OCI-LY7 (cell line): ENCODE results near the gene DTWD2. TPM values are rescaled to one million over a fixed set of nuclear protein-coding genes. Genes with fewer than 3 reads are reported as not detected.

Experiments
- BruUV-seq: library from RNA; stranded (reverse); fragments of 400-500 nt; replicated peaks from 2 replicates; lab custom pipeline; 2021; lab: Mats Ljungman, UMichigan
- CTCF ChIA-PET: fragments of 300-600 bp; sonication (Branson Sonifier 250); formaldehyde crosslinking; loops from one replicate; lab custom pipeline; 2022; ENCODE audit warnings: antibody characterized with exemption; ENCODE audit not compliant: unreplicated experiment; lab: Charles Lee
- POLR2A ChIA-PET: fragments of 300-600 bp; sonication (Branson Sonifier 250); formaldehyde crosslinking; loops from one replicate; lab custom pipeline; 2022; ENCODE audit warnings: antibody characterized with exemption; lab: Charles Lee
- DNase-seq: peaks from one replicate; pipeline ENCODE4 v3.0.0-alpha.2; 2015; ENCODE audit warnings: low spot score
- H2AFZ ChIP-seq: fragments of 200-600 bp; sonication (generic), shearing (Covaris generic); 2 replicates; pipeline ENCODE4 v1.6.1; 2014; ENCODE audit warnings: mild to moderate bottlenecking, antibody characterized with exemption, low read length, moderate library complexity
- H3K27ac ChIP-seq: fragments of 200-600 bp; sonication (generic); 2 replicates; pipeline ENCODE4 v1.5.1; 2014; ENCODE audit warnings: mixed run types, low read depth, mild to moderate bottlenecking, moderate library complexity, low read length, inconsistent platforms; ENCODE audit not compliant: poor library complexity, severe bottlenecking
- H3K36me3 ChIP-seq: fragments of 200-600 bp; sonication (generic); 2 replicates; pipeline ENCODE4 v1.6.1; 2014; ENCODE audit warnings: mild to moderate bottlenecking, antibody characterized with exemption, low read length, moderate library complexity, mixed read lengths; ENCODE audit not compliant: insufficient read depth
- H3K4me1 ChIP-seq: fragments of 200-600 bp; sonication (generic); 2 replicates; pipeline ENCODE4 v1.5.1; 2014; ENCODE audit warnings: mild to moderate bottlenecking, low read length; ENCODE audit not compliant: insufficient read depth, poor library complexity, severe bottlenecking
- H3K4me2 ChIP-seq: fragments of 200-600 bp; sonication (generic); 2 replicates; pipeline ENCODE4 v1.6.1; 2014; ENCODE audit warnings: mild to moderate bottlenecking, low read length
- H3K4me3 ChIP-seq: fragments of 200-600 bp; sonication (generic); 2 replicates; pipeline ENCODE4 v1.5.1; 2014; ENCODE audit warnings: mild to moderate bottlenecking, low read depth, low read length; ENCODE audit not compliant: poor library complexity, severe bottlenecking
- H3K79me2 ChIP-seq: fragments of 200-600 bp; sonication (generic); 2 replicates; pipeline ENCODE4 v1.6.1; 2016; ENCODE audit warnings: low read depth, mild to moderate bottlenecking, low read length, moderate library complexity, mixed read lengths; ENCODE audit not compliant: insufficient read depth
- H3K9me2 ChIP-seq: fragments of 200-600 bp; sonication (generic); 2 replicates; pipeline ENCODE4 v1.6.1; 2016; ENCODE audit warnings: mild to moderate bottlenecking, low read length, mixed read lengths; ENCODE audit not compliant: insufficient read depth
- H3K9me3 ChIP-seq: fragments of 200-600 bp; sonication (generic); 2 replicates; pipeline ENCODE4 v1.6.1; 2014; ENCODE audit warnings: mild to moderate bottlenecking, mixed run types, low read length, mixed read lengths
- H4K20me1 ChIP-seq: fragments of 200-600 bp; sonication (generic); 2 replicates; pipeline ENCODE4 v1.6.1; 2014; ENCODE audit warnings: mild to moderate bottlenecking, antibody characterized with exemption, low read length, moderate library complexity, mixed read lengths; ENCODE audit not compliant: insufficient read depth
- EZH2phosphoT487 ChIP-seq: fragments of 200-600 bp; sonication (generic); IDR thresholded peaks from 2 replicates; pipeline ENCODE4 v1.6.1; 2018; ENCODE audit warnings: low read depth, borderline replicate concordance, mild to moderate bottlenecking, mixed run types, antibody characterized with exemption, low read length, moderate library complexity, mixed read lengths
- intact Hi-C: fragments of 100-400 bp; cut with micrococcal nuclease; formaldehyde crosslinking; loops from one replicate; pipeline ENCODE4 v1.10.0; 2022; ENCODE audit not compliant: unreplicated experiment
- microRNA-seq: library from miRNA; unstranded; fragments of <30 nt; microRNA quantifications from one replicate; pipeline ENCODE4 v1.2.0, GENCODE V29; 2022; ENCODE audit warnings: borderline replicate concordance
- small RNA-seq: library from RNA; depleted of rRNA; stranded (forward); fragments of <200 nt; gene quantifications from one replicate; pipeline ENCODE3, GENCODE V24; 2014
- total RNA-seq, 2 experiments: library from RNA; depleted of rRNA in 1 of 2; stranded (reverse); fragments of >200 nt in 1 of 2; shearing (Covaris generic) in 1 of 2; gene quantifications; 2 replicates each; pipeline ENCODE4 v1.2.3, GENCODE V29; 2014 to 2022
- TF ChIP-seq, protein P1 (sequence below): fragments of 200-600 bp; sonication (generic); conservative IDR thresholded peaks from 2 replicates; pipeline ENCODE4 v1.5.1; 2014; ENCODE audit warnings: mild to moderate bottlenecking, antibody characterized with exemption, low read length, moderate library complexity, mixed read lengths

Gene DTWD2
- total RNA-seq, 2 experiments from 2014 or later = 4.2 to 6.4 TPM

- ChIA-PET CTCF (no interaction called here), POLR2A (no interaction called here)
- H4K20me1 ChIP-seq = no peaks in the 10 kb centered on the region
- intact Hi-C loops = no loop called here
- no peak for DNase-seq
- H3K9me2 ChIP-seq = no peaks in the 10 kb centered on the region
- no peak overlapping the region for H2AFZ ChIP-seq
- BruUV-seq = no TSS peak
- H3K9me3 ChIP-seq = no peaks in the 10 kb centered on the region
- H3K4me1 ChIP-seq = no peaks in the 10 kb centered on the region
- no peak overlapping the region for H3K4me3 ChIP-seq
- no peak overlapping the region for H3K4me2 ChIP-seq
- no peaks in the 10 kb centered on the region for H3K79me2 ChIP-seq
- H3K27ac ChIP-seq = no peak overlapping the region
- H3K36me3 ChIP-seq = no peaks in the 10 kb centered on the region
- TF ChIP-seq EZH2phosphoT487 = no peak
- TF ChIP-seq, protein P1, sequence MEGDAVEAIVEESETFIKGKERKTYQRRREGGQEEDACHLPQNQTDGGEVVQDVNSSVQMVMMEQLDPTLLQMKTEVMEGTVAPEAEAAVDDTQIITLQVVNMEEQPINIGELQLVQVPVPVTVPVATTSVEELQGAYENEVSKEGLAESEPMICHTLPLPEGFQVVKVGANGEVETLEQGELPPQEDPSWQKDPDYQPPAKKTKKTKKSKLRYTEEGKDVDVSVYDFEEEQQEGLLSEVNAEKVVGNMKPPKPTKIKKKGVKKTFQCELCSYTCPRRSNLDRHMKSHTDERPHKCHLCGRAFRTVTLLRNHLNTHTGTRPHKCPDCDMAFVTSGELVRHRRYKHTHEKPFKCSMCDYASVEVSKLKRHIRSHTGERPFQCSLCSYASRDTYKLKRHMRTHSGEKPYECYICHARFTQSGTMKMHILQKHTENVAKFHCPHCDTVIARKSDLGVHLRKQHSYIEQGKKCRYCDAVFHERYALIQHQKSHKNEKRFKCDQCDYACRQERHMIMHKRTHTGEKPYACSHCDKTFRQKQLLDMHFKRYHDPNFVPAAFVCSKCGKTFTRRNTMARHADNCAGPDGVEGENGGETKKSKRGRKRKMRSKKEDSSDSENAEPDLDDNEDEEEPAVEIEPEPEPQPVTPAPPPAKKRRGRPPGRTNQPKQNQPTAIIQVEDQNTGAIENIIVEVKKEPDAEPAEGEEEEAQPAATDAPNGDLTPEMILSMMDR = no peak
These were observed 200.0 kb downstream of the DTWD2 start for GRCh38 chr5:118788351-118788750.

Small RNAs within 50 kb of the gene (microRNA-seq; reads per million reads assigned to microRNA genes)
- not detected for gene MIR1244-2

Small RNAs within 50 kb of the gene (small RNA-seq; reads per million reads assigned to genes)
- gene RNU6-373P = not detected

Other genes starting within 250 kb of the DTWD2 start
- 43.0 and 76.6 TPM in 2 replicates for gene DMXL1, start 82.5 kb upstream of the DTWD2 start, total RNA-seq (2014; rRNA removed; shearing (Covaris generic))
- 79.4 and 86.8 TPM in 2 replicates for gene DMXL1, start 82.5 kb upstream of the DTWD2 start, total RNA-seq (2022)